Measurements from ENCODE around the gene UBE3A. TPM values are rescaled to one million over a fixed set of nuclear protein-coding genes. Genes with fewer than 3 reads are reported as not detected.
"Not testable (repeated sequence)": the region's sequence is repeated elsewhere in the genome, so short reads cannot be mapped to it uniquely, and the experiment has no call there.

Gene UBE3A
- total and polyA plus RNA-seq, 8 donors = 8.9 to 48.9 (median 39.0) TPM

DNA sequence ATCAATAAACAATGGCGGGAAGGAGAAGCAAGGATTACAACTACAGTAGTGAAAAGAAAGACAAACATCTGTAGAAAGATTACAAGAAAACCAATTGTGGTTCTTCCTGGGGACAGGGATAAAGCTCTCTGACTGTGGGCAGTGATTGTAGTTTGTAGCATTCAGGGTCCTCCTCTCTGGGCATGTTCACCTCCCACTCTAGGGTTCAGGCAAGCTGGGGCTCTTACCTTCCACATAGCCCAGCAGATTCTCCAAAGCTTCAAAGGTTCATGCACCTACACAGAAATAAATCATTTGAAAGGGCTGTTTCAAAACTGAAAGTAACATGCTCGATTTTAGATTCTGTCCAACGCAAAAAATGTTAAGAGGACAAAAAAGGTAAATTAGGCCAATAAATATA is 17.4 kb upstream of the UBE3A start:
- 78 to 79% methylated on average over 3 of the region's 3 CpGs for WGBS, 2 donors
- H3K36me3 ChIP-seq = no peaks in the 10 kb centered on the region
- no peaks in the 10 kb centered on the region for H3K4me1 ChIP-seq
- DNase-seq (no peak), FAIRE-seq (no peak), ATAC-seq (no peak)
- H3K27me3 ChIP-seq = no peaks in the 10 kb centered on the region
- H3K27ac ChIP-seq = no peak overlapping the region
- no peaks in the 10 kb centered on the region for H3K9me3 ChIP-seq
- intact Hi-C loops (cut with DNase I) = no loop called here
- H3K4me3 ChIP-seq = no peak overlapping the region
- TF ChIP-seq, protein P1, sequence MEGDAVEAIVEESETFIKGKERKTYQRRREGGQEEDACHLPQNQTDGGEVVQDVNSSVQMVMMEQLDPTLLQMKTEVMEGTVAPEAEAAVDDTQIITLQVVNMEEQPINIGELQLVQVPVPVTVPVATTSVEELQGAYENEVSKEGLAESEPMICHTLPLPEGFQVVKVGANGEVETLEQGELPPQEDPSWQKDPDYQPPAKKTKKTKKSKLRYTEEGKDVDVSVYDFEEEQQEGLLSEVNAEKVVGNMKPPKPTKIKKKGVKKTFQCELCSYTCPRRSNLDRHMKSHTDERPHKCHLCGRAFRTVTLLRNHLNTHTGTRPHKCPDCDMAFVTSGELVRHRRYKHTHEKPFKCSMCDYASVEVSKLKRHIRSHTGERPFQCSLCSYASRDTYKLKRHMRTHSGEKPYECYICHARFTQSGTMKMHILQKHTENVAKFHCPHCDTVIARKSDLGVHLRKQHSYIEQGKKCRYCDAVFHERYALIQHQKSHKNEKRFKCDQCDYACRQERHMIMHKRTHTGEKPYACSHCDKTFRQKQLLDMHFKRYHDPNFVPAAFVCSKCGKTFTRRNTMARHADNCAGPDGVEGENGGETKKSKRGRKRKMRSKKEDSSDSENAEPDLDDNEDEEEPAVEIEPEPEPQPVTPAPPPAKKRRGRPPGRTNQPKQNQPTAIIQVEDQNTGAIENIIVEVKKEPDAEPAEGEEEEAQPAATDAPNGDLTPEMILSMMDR (IDR thresholded peaks at IDR 0.05) = no peak

DNA sequence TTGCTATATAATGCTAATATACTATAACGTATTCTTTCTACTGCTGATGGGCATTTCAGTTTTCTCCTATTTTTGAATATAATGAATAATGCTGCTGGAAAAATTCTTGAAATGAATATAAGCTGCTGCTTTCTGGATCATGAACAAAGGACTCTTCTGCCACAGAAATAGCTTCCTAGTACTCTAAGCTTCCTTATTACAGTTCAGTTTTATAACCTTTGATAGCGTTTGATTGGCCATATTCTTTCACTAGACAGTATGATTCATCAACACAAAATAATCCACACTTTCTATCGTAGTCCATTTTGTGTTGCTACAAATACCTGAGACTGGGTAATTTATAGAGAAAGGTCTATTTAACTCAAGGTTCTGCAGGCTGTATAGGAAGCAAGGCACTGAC is 16.4 kb upstream of the UBE3A start:
- intact Hi-C loops (cut with DNase I) = no loop called here
- Histone ChIP-seq H3K4me1 (no peaks in the 10 kb centered on the region), H3K36me3 (no peaks in the 10 kb centered on the region), H3K27ac (no peak overlapping the region), H3K27me3 (no peaks in the 10 kb centered on the region), H3K4me3 (no peak overlapping the region), H3K9me3 (no peaks in the 10 kb centered on the region)
- FAIRE-seq (no peak), ATAC-seq (no peak), DNase-seq (no peak)
- WGBS, 2 donors = 74 to 82% methylated on average over 3 of the region's 3 CpGs
- TF ChIP-seq, protein P1 (IDR thresholded peaks at IDR 0.05) = no peak

DNA sequence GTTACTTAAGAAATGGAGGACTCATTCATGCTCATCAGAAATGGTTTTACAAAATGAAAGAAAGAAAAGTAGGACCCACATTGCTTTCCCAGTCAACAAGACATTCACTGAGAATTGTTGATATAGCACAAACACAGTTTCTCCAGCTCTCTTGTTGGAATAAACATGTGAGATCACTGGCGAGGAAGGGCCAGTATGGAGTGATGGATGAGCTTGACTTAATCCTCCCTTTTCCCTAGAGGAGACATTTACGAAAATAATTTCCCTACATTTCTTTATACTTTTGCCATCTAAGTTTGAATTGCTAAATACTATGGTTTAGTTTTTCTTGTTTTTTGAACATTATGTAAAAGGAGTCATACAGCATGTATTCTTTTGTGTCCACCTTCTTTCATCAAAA is 15.9 kb upstream of the UBE3A start:
- H3K27ac ChIP-seq = no peak overlapping the region
- ATAC-seq (no peak), FAIRE-seq (no peak), DNase-seq (no peak)
- no peak overlapping the region for H3K4me3 ChIP-seq
- no peaks in the 10 kb centered on the region for H3K36me3 ChIP-seq
- no peaks in the 10 kb centered on the region for H3K27me3 ChIP-seq
- WGBS, 2 donors = 75 to 87% methylated on average over 2 of the region's 2 CpGs
- intact Hi-C loops (cut with DNase I) = no loop called here
- TF ChIP-seq, protein P1 (IDR thresholded peaks at IDR 0.05) = no peak
- no peaks in the 10 kb centered on the region for H3K9me3 ChIP-seq
- no peaks in the 10 kb centered on the region for H3K4me1 ChIP-seq

DNA sequence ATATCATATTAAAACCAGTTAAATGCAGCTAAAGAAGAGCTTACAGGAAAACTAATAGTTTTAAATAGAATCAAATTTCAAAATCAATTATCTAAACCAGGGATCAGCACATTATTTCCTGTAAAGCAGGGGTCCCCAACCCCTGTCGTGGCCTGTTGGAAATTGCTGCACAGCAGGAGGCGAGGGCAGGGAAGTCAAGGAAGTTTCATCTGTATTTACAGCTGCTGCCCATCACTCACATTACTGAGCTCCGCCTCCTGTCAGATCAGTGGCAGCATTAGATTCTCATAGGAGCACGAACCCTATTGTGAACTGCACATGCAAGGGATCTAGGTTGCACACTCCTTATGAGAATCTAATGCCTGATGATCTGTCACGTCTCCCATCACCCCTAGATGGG is 14.4 kb upstream of the UBE3A start:
- H3K4me3 ChIP-seq; ATAC-seq; FAIRE-seq; H3K36me3 ChIP-seq; H3K9me3 ChIP-seq; DNase-seq; H3K27ac ChIP-seq; H3K4me1 ChIP-seq; intact Hi-C loops (cut with DNase I); H3K27me3 ChIP-seq: not testable (repeated sequence)
- WGBS, 2 donors = 76 to 77% methylated on average over 5 of the region's 5 CpGs

DNA sequence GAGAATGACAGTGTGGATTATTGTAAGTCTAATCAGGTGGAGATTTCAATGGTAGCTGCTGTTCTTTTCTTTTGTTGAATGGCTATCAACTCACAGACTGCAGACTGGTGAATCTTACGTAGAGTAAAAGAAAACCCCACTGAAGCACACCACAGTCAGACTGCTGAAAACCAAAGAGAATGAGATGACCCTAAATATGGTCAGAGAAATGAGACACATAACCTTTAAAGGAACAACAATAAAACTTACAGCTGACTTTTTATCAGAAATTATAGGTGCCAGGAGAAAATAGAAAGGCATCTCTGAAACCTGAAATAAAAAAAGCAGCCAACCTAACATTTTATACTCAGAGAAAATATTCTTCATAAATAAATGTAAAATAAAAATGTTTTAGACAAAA is 12.7 kb upstream of the UBE3A start:
- FAIRE-seq (no peak), ATAC-seq (no peak), DNase-seq (no peak)
- Histone ChIP-seq H3K27ac (no peak overlapping the region), H3K4me3 (no peak overlapping the region), H3K36me3 (no peaks in the 10 kb centered on the region), H3K9me3 (no peaks in the 10 kb centered on the region), H3K27me3 (no peaks in the 10 kb centered on the region), H3K4me1 (no peaks in the 10 kb centered on the region)
- TF ChIP-seq, protein P1 (IDR thresholded peaks at IDR 0.05) = no peak
- intact Hi-C loops (cut with DNase I) = no loop called here
- WGBS, 2 donors = 92 to 95% methylated on average over 1 of the region's 1 CpG

DNA sequence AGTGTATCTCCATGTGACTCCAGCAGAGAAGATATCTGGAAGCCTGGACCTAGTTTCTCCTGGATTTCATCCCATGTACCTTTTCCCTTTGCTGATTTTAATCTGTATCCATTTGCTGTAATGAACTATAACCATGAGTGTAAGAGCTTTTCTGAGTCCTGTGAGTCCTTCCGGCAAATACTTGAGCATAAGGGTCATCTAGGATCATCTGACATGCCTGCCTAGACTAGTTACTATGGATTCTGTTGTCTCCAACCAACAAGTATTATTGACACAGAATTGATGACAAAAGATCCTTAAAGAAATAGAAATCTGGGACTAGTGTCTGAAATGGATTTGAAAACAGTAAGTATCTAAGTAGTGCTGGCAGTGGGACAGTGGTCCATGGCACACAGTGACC is 11.3 kb upstream of the UBE3A start:
- Histone ChIP-seq H3K9me3 (no peaks in the 10 kb centered on the region), H3K27me3 (no peaks in the 10 kb centered on the region), H3K27ac (no peak overlapping the region), H3K4me3 (no peak overlapping the region), H3K4me1 (no peaks in the 10 kb centered on the region), H3K36me3 (no peaks in the 10 kb centered on the region)
- DNase-seq (no peak), ATAC-seq (no peak), FAIRE-seq (no peak)
- TF ChIP-seq, protein P1 (IDR thresholded peaks at IDR 0.05) = no peak
- intact Hi-C loops (cut with DNase I) = no loop called here
- 91 to 95% methylated on average over 1 of the region's 1 CpG for WGBS, 2 donors
